SHP77 (cell line): Measurements from ENCODE around the gene PRPF19.

Source experiments
- DNase-seq, 2 experiments: peaks; one replicate each; lab custom pipeline; 2025; lab: John Stamatoyannopoulos, UW

Gene PRPF19

GRCh38 chr11:60937811-60938210, 31.4 kb upstream of the PRPF19 start:
- DNase-seq: no peak

- no peak for DNase-seq
Measured at GRCh38 chr11:60937144-60937527, 30.8 kb upstream of the PRPF19 start.

DNA sequence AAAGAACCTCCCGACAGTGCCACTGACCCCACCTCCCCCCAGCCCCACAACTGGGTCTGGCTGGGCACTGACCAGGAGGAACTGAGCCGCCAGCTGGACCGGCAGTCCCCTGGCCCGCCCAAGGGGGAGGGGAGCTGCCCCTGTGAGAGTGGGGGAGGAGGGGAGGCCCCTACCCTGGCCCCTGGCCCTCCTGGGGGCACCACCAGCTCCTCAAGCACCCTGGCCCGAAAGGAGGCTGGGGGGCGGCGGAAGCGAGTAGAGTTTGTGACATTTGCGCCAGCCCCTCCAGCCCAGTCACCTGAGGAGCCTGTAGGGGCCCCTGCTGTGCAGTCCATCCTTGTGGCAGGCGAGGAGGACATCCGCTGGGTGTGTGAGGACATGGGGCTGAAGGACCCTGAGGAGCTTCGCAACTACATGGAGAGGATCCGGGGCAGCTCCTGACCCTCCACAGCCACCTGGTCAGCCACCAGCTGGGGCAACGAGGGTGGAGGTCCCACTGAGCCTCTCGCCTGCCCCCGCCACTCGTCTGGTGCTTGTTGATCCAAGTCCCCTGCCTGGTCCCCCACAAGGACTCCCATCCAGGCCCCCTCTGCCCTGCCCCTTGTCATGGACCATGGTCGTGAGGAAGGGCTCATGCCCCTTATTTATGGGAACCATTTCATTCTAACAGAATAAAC, 30.2 kb upstream of the PRPF19 start:
- DNase-seq: no peak

- DNase-seq: no peak
Measured at GRCh38 chr11:60935676-60936442, 29.5 kb upstream of the PRPF19 start.

- DNase-seq: no peak
Measured at GRCh38 chr11:60934790-60935605, 28.6 kb upstream of the PRPF19 start.

- no peak for DNase-seq
Measured at GRCh38 chr11:60934124-60934789, 27.9 kb upstream of the PRPF19 start.

- no peak for DNase-seq
Measured at GRCh38 chr11:60933416-60934123, 27.2 kb upstream of the PRPF19 start.

DNA sequence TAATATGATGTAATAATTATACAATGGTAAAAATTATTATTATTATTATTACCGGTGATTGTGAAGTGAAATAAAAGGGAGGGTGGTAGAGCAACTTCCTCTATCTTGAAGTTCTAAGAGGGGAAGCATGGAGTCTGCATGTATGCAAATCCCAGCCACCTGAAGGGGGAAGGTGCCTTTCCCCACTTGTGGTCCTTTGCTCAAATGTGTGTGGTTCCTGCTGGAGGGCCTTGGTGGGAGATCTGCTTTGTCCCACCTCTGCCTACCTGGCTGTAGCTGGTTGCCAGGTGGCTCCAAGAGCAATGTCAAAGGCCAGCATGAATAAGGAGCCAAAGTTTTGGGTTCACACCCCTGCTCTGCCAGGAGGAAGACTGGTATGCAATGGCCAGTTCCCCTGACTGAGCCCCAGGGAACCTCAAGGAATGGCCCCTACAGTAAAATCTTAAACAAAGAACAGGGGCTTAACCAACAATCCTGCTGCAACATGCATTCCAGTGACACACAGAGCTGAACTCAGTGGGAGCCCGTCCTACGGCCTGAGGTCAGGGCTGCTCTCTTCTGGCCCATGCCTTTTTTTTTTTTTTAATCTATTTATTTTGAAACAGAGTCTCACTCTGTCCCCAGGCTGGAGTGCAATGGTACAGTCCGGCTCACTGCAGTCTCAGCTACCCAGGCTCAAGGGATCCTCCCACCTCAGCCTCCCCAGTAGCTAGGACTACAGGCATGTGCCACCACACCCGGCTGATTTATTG, 26.4 kb upstream of the PRPF19 start:
- no peak for DNase-seq

GRCh38 chr11:60931917-60932316, 25.5 kb upstream of the PRPF19 start:
- no peak for DNase-seq

- DNase-seq: no peak
Measured at GRCh38 chr11:60930394-60930793, 24.0 kb upstream of the PRPF19 start.

DNA sequence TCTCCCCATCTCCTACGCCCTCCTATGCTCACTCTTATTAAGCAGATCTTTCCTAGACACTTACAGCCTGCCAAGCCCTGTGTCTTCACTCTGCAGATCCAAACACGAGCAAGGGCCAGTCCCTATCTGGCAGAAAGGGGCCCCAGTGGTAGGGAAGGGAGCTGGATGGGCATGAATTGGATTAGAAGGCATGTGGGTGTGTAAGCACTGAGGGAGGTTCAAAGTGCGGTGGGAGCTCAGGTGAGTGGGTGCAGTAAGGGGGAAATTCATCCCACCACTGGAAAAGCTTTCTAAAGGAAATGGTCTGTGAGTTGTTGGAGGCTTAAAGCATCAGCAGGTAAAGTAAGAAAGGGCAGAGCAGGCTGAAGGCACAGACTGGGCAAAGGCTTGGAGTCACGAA, 23.4 kb upstream of the PRPF19 start:
- DNase-seq: no peak

GRCh38 chr11:60928563-60929001, 22.2 kb upstream of the PRPF19 start:
- no peak for DNase-seq

- no peak for DNase-seq
Measured at GRCh38 chr11:60927600-60927999, 21.2 kb upstream of the PRPF19 start.

DNA sequence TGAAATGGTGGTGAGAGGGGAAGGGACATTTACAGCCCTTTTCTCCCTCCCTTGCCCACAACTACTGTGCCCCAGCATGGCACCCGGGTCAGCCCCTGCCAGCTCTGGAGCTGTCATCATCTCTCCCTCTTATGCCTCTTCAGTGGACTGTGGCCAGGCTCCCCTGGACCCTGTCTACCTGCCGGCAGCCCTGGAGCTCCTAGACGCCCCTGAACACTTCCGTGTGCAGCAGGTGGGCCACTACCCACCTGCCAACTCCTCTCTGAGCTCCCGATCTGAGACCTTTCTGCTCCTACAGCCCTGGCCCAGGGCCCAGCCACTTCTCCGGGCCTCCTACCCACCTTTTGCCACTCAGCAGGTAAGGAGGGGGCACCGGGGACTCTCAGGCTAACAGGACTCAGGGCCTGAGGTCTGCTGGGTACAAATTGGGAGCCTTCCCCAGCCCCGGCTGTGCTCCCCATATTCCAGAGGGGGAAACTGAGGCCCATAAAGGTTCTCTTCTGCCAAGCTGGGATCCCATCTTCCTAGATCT, 20.7 kb upstream of the PRPF19 start:
- no peak for DNase-seq

DNA sequence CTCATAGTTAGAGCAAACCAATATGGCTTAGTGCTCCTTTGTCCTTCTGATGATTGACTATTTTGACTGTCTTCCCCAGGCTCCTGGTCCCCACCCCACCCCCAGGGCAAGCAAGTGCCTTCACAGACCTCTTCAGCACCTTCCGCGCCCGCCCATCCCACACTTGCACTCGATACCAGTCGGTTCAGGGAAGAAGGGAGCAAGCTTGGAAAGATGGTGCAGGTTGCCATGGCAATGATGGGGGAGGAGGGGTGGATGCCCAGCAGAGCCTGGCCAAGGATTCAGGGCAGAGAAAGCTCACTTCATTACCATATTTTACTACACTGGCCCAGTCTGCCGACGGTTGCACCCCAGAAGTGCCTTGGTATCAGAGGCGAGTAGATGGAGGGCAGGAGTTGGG, 20.1 kb upstream of the PRPF19 start:
- DNase-seq: no peak

DNA sequence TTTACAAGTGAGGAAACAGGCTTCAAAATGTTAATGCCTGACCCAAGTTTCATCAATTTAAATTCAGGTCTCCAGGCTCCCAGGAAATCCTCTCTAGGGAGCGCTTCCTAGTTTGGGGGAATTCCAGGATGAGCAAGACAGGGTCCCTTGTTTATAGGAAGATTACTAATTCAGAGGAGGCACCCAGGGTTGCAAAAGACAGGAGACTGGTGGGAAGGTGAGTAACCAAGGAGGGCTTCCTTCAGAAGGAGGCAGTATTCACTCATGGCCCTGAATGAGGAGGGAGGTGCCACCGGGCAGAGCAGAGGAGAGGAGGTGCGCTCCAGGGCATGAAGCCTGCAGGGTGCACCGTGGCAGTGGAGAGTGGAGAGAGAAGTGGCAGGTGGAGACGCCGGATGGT, 19.5 kb upstream of the PRPF19 start:
- DNase-seq: no peak

DNA sequence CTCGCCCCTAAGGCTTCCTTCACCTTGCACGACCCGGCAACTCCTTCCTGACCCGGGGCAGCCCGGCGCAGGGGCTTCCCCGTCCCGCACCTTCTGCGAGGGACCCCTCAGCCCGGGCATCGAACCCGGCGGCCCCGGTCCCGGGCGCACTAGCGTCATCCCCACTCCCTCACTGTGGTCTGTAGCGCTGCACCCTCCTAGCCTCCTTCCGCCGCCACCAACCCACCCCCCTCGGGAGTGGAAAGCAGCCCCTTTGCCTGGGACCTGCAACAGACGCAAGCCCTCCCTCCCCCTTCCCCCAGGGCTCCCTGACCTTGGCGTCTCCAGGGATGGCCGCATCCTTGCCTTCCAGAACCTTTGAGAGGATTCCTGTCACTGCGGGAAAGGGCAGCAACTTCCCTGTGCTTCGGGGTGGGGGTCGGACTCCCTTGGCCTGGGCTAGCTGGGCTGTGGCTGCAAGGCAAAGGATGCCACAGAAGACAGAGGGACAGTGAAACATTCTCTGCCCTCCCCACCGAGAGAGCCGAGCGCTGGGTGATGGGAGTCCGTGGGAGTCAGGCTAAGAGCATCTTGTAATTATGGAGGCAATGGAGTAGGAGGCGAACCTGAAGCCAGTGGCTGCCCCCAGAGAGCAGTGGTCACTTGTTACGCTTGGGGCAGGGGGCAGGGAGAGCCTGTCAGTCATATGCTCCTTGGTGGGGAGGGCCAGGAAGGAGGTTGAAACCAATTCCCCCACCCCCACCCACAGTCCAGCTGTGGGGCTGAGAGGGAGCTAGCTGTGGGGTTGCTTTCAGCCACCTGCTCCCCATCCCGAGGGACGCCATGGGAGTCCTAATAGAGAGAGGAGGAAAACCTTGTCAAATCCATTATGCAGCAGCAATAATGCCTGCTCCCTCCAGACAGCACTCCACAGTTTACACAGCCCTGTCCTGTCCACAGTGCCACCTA, 18.8 kb upstream of the PRPF19 start:
- DNase-seq: no peak

DNA sequence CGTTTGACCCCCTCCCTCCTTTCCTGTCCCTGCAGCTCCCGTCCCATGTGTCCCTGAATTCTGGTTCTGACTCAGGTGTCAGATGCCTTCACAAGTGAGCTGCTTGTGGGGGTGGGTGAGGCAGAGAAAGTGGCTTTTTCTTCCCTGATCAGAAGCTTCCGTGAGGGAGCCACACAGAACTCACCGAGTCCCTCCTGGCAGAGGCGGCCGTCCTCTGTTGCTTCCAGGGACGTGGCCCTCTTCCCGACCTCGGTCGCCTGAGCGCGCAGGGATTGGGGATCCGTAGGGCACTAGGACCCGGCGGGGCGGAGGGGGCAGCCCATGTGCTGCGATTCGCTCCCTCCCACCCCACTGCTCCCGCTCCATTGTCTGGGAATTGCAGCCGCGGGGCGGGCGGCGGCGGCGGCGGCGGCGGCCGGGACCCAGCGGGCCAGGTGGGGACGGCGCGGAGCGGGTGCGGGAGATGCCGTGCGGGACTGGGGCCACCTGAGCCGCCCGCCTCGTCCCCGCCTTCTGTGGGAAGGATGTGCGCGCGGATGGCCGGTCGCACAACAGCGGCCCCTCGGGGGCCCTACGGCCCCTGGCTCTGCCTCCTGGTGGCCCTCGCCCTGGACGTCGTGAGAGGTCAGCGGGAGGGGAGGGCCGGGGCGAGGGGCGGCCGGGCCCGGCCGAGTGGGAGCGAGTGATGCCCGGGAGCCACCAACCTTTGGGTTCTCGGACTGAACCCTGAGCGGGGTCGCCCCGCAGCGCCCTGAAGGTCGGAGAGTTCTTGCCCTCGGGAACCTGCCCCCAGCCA, 17.9 kb upstream of the PRPF19 start, which contains the start of gene TMEM132A:
TSS of gene TMEM132A (plus strand) at position 351 of the 796 bp plus-strand sequence. CDS start at position 525, 174 bp downstream.
- DNase-seq: peak; percentile 49 to 54

DNA sequence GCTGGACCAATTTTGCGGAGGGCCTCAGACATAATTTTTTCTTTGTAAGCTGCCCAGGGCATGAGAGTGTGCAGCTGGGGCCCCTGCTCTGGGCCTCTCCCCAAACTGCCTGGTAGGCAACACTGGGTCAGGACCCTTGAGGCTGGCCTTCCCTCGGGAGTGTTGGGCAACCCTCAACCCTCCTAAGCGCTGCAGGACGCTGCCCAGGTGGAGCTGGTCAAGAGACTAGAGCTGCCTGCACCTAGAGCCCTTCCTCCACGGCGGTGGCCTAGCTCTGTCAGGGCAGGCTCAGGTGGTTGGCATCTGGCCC, 17.4 kb upstream of the PRPF19 start:
- no peak for DNase-seq
